MG63 (cell line): ENCODE measurements around the gene GRID2. TPM values are rescaled to one million over a fixed set of nuclear protein-coding genes. Genes with fewer than 3 reads are reported as not detected.
"Not testable (repeated sequence)": the region's sequence is repeated elsewhere in the genome, so short reads cannot be mapped to it uniquely, and the experiment has no call there.

Experiments used
- DNase-seq: peaks from one replicate; pipeline ENCODE4 v3.0.0-alpha.2; 2020
- H3K27me3 ChIP-seq: fragments of 250-450 bp; sonication (Bioruptor Pico); 2 replicates; pipeline ENCODE4 v1.5.1; 2020; ENCODE audit warnings: mild to moderate bottlenecking, moderate library complexity
- H3K36me3 ChIP-seq: fragments of 250-450 bp; sonication (Bioruptor Pico); 2 replicates; pipeline ENCODE4 v1.5.1; 2020; ENCODE audit warnings: mild to moderate bottlenecking, moderate library complexity
- H3K4me3 ChIP-seq: fragments of 250-450 bp; sonication (Bioruptor Pico); 2 replicates; pipeline ENCODE4 v1.5.1; 2020; ENCODE audit warnings: mild to moderate bottlenecking, moderate library complexity
- H3K9me3 ChIP-seq: fragments of 250-450 bp; sonication (Bioruptor Pico); 2 replicates; pipeline ENCODE4 v1.5.1; 2020; ENCODE audit warnings: mild to moderate bottlenecking, moderate library complexity
- total RNA-seq: library from RNA; depleted of rRNA; stranded (reverse); fragments of >200 nt; shearing (Covaris generic); gene quantifications from 2 replicates; pipeline ENCODE4 v1.2.3, GENCODE V29; 2014; ENCODE audit warnings: low replicate concordance

Gene GRID2
- total RNA-seq, 1 experiment from 2014 or later: not detected

- no peaks in the 10 kb centered on the region for H3K9me3 ChIP-seq
- H3K4me3 ChIP-seq: no peak overlapping the region
- no peaks in the 10 kb centered on the region for H3K27me3 ChIP-seq
- no peak for DNase-seq
- no peaks in the 10 kb centered on the region for H3K36me3 ChIP-seq
Observed at GRCh38 chr4:93267747-93268146, 964.0 kb downstream of the GRID2 start.

GRCh38 chr4:93285346-93285745 lies 981.6 kb downstream of the GRID2 start:
- DNase-seq: no peak

GRCh38 chr4:93289241-93289640 lies 985.5 kb downstream of the GRID2 start:
- Histone ChIP-seq H3K27me3 (no peaks in the 10 kb centered on the region), H3K9me3 (no peaks in the 10 kb centered on the region), H3K36me3 (no peaks in the 10 kb centered on the region), H3K4me3 (no peak overlapping the region)
- no peak for DNase-seq

More at GRCh38 chr4:93285346-93285745, 981.6 kb downstream of the GRID2 start:
- no peaks in the 10 kb centered on the region for H3K36me3 ChIP-seq
- H3K9me3 ChIP-seq: no peaks in the 10 kb centered on the region
- H3K4me3 ChIP-seq: no peak overlapping the region
- no peaks in the 10 kb centered on the region for H3K27me3 ChIP-seq

GRCh38 chr4:93289831-93290230 lies 986.1 kb downstream of the GRID2 start:
- no peaks in the 10 kb centered on the region for H3K9me3 ChIP-seq
- H3K36me3 ChIP-seq: no peaks in the 10 kb centered on the region
- H3K27me3 ChIP-seq: no peaks in the 10 kb centered on the region
- no peak overlapping the region for H3K4me3 ChIP-seq
- no peak for DNase-seq

- no peak for DNase-seq
- Histone ChIP-seq H3K27me3 (no peaks in the 10 kb centered on the region), H3K9me3 (no peaks in the 10 kb centered on the region), H3K36me3 (no peaks in the 10 kb centered on the region), H3K4me3 (no peak overlapping the region)
Observed at GRCh38 chr4:93299118-93299517, 995.4 kb downstream of the GRID2 start.

- DNase-seq, H3K4me3 ChIP-seq, H3K27me3 ChIP-seq, H3K9me3 ChIP-seq, H3K36me3 ChIP-seq: not testable (repeated sequence)
Observed at GRCh38 chr4:93300780-93301555, 997.2 kb downstream of the GRID2 start.

GRCh38 chr4:93302310-93302709 lies 998.5 kb downstream of the GRID2 start:
- Histone ChIP-seq H3K27me3 (no peaks in the 10 kb centered on the region), H3K9me3 (no peaks in the 10 kb centered on the region), H3K36me3 (no peaks in the 10 kb centered on the region), H3K4me3 (no peak overlapping the region)
- DNase-seq: no peak

- no peaks in the 10 kb centered on the region for H3K27me3 ChIP-seq
- no peaks in the 10 kb centered on the region for H3K9me3 ChIP-seq
- DNase-seq: no peak
- no peak overlapping the region for H3K4me3 ChIP-seq
- no peaks in the 10 kb centered on the region for H3K36me3 ChIP-seq
Observed at GRCh38 chr4:93303440-93303839, 999.7 kb downstream of the GRID2 start.

GRCh38 chr4:93312299-93312698 lies 1008.5 kb downstream of the GRID2 start:
- Histone ChIP-seq H3K4me3 (no peak overlapping the region), H3K27me3 (no peaks in the 10 kb centered on the region), H3K9me3 (no peaks in the 10 kb centered on the region), H3K36me3 (no peaks in the 10 kb centered on the region)
- DNase-seq: no peak

GRCh38 chr4:93313197-93313596 lies 1009.4 kb downstream of the GRID2 start:
- no peak overlapping the region for H3K4me3 ChIP-seq
- no peak for DNase-seq
- no peaks in the 10 kb centered on the region for H3K9me3 ChIP-seq
- H3K27me3 ChIP-seq: no peaks in the 10 kb centered on the region
- H3K36me3 ChIP-seq: no peaks in the 10 kb centered on the region

GRCh38 chr4:93317057-93317456 lies 1013.3 kb downstream of the GRID2 start:
- Histone ChIP-seq H3K9me3 (no peaks in the 10 kb centered on the region), H3K4me3 (no peak overlapping the region), H3K27me3 (no peaks in the 10 kb centered on the region), H3K36me3 (no peaks in the 10 kb centered on the region)
- no peak for DNase-seq

GRCh38 chr4:93317561-93317960 lies 1013.8 kb downstream of the GRID2 start:
- Histone ChIP-seq H3K36me3 (no peaks in the 10 kb centered on the region), H3K9me3 (no peaks in the 10 kb centered on the region), H3K27me3 (no peaks in the 10 kb centered on the region), H3K4me3 (no peak overlapping the region)
- no peak for DNase-seq

GRCh38 chr4:93319041-93319440 lies 1015.3 kb downstream of the GRID2 start:
- Histone ChIP-seq H3K9me3 (no peaks in the 10 kb centered on the region), H3K27me3 (no peaks in the 10 kb centered on the region), H3K36me3 (no peaks in the 10 kb centered on the region), H3K4me3 (no peak overlapping the region)
- DNase-seq: no peak

- H3K36me3 ChIP-seq: no peaks in the 10 kb centered on the region
- no peaks in the 10 kb centered on the region for H3K9me3 ChIP-seq
- no peaks in the 10 kb centered on the region for H3K27me3 ChIP-seq
- no peak overlapping the region for H3K4me3 ChIP-seq
- no peak for DNase-seq
Observed at GRCh38 chr4:93320356-93320755, 1016.6 kb downstream of the GRID2 start.

GRCh38 chr4:93327346-93327745 lies 1023.6 kb downstream of the GRID2 start:
- Histone ChIP-seq H3K4me3 (no peak overlapping the region), H3K27me3 (no peaks in the 10 kb centered on the region), H3K9me3 (no peaks in the 10 kb centered on the region), H3K36me3 (no peaks in the 10 kb centered on the region)
- DNase-seq: no peak

- Histone ChIP-seq H3K36me3 (no peaks in the 10 kb centered on the region), H3K27me3 (no peaks in the 10 kb centered on the region), H3K9me3 (no peaks in the 10 kb centered on the region), H3K4me3 (no peak overlapping the region)
- no peak for DNase-seq
Observed at GRCh38 chr4:93334003-93334402, 1030.2 kb downstream of the GRID2 start.

- DNase-seq: no peak
- H3K4me3 ChIP-seq: no peak overlapping the region
- no peaks in the 10 kb centered on the region for H3K27me3 ChIP-seq
- H3K9me3 ChIP-seq: no peaks in the 10 kb centered on the region
- H3K36me3 ChIP-seq: no peaks in the 10 kb centered on the region
Observed at GRCh38 chr4:93337196-93337595, 1033.4 kb downstream of the GRID2 start.

- DNase-seq: no peak
- Histone ChIP-seq H3K27me3 (no peaks in the 10 kb centered on the region), H3K9me3 (no peaks in the 10 kb centered on the region), H3K4me3 (no peak overlapping the region), H3K36me3 (no peaks in the 10 kb centered on the region)
Observed at GRCh38 chr4:93342738-93343137, 1039.0 kb downstream of the GRID2 start.
